Neural cell (in vitro differentiated cells): Measurements from ENCODE around the gene PLA2G2F.

Experiments
- CTCF ChIP-seq: fragments of 450-650 bp; IDR thresholded peaks from 2 replicates; pipeline ENCODE4 v1.5.1; 2014; ENCODE audit warnings: antibody characterized with exemption, mild to moderate bottlenecking, moderate library complexity; ENCODE audit not compliant: poor library complexity, severe bottlenecking
- EP300 ChIP-seq: fragments of 450-650 bp; conservative IDR thresholded peaks from 2 replicates; pipeline ENCODE4 v1.6.1; 2014; ENCODE audit warnings: antibody characterized with exemption, mild to moderate bottlenecking, moderate library complexity; ENCODE audit not compliant: poor library complexity, severe bottlenecking
- EZH2 ChIP-seq: fragments of 200-600, 300-800 bp; shearing (Covaris generic), sonication (generic); IDR thresholded peaks from 2 replicates; pipeline ENCODE4 v1.6.1; 2014; ENCODE audit warnings: antibody characterized with exemption, low read length, borderline replicate concordance, mild to moderate bottlenecking; ENCODE audit not compliant: insufficient read depth, poor library complexity, severe bottlenecking
- MXI1 ChIP-seq: fragments of 450-650 bp; conservative IDR thresholded peaks from 2 replicates; pipeline ENCODE4 v1.6.1; 2014; ENCODE audit warnings: antibody characterized with exemption, mild to moderate bottlenecking; ENCODE audit not compliant: poor library complexity, severe bottlenecking
- POLR2AphosphoS5 ChIP-seq: IDR thresholded peaks from 2 replicates; pipeline ENCODE4 v1.6.1; 2012
- RAD21 ChIP-seq: fragments of 450-650 bp; conservative IDR thresholded peaks from 2 replicates; pipeline ENCODE4 v1.6.1; 2014; ENCODE audit warnings: antibody characterized with exemption, mild to moderate bottlenecking, moderate library complexity
- REST ChIP-seq: IDR thresholded peaks from 2 replicates; pipeline ENCODE4 v1.6.1; 2012; ENCODE audit warnings: borderline replicate concordance

- TF ChIP-seq CTCF, result no peak
- TF ChIP-seq POLR2AphosphoS5, result no peak
- TF ChIP-seq MXI1, result no peak
- no peak for TF ChIP-seq EP300
- TF ChIP-seq REST, result no peak
- no peak for TF ChIP-seq EZH2
- TF ChIP-seq RAD21, result no peak
Measured at GRCh38 chr1:20090119-20090518, 49.0 kb upstream of the PLA2G2F start.
